ENCODE data around the gene RMRP.

GRCh38 chr9:35661756-35662350, 4.0 kb upstream of the RMRP start:
- TF ChIP-seq CTCF (IDR thresholded peaks at IDR 0.05; ENCODE audit: borderline replicate concordance, extremely low read depth, low read length, poor library complexity, severe bottlenecking) (no peak), EZH2 (IDR thresholded peaks at IDR 0.05; ENCODE audit: borderline replicate concordance, low read depth, low read length, severe bottlenecking) (no peak)

Measured in DND-41 (cell line).